SH-SY5Y (cell line): Measurements from ENCODE around the gene IARS1.

ENCODE experiments used
- GATA2 ChIP-seq: IDR thresholded peaks from 2 replicates; pipeline ENCODE4 v1.6.1; 2011; ENCODE audit warnings: mild to moderate bottlenecking, low read depth, low read length
- GATA3 ChIP-seq: IDR thresholded peaks from 2 replicates; pipeline ENCODE4 v1.6.1; 2011; ENCODE audit warnings: low read depth, mild to moderate bottlenecking, low read length, moderate library complexity

The IARS1 gene

DNA sequence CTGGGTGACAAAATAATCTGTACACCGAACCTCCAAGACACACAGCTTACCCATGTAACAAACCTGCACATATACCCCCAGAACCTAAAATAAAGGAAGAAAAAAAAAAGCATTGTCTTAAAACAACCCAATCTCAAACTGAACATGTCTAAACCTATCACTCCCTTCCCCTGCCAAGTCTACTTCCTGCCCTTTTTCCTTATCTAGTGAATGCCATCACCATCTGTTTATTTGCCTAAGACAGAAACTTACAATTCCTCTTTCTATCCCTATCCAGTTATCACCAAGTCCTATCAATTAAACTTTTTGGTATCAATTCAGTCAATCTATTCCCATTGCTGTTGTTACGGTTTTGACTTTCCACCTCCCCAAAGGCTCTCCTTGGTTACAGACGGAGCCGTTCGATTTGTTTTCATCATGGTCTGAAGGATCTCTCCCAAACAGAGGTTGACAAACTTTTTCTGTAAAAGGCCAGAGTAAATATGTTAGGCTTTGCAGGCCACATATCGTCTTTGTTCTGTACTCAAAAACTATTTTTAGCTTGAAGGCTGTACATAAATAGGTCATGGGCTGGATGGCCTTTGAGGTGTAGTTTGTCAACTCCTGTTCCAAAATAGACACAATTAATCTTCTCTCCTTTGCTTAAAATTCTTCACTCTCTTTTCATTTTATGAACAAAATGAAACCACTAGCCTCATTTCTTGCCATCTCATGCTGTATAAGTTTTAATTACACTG, 19.6 kb upstream of the IARS1 start:
- TF ChIP-seq GATA2, result no peak
- TF ChIP-seq GATA3, result no peak

DNA sequence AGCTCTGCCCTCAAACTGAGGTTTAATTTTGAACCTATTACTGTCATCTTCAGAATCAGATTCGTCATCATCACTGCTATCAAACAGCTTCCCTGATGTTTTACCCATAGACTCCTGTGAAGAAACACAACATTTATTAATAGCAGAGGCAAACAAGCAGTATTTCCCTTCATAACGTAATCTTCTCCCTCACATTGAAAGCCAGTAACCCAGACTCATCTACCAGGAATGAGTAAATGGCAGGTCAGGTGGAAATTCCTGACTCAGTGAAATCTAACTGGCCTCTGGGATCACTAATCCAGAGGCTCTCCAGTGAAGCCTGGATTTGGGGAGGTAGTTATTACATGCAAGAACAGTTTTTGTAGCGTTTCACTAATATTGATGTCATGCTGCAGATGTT, 17.1 kb upstream of the IARS1 start:
- no peak for TF ChIP-seq GATA2
- no peak for TF ChIP-seq GATA3

DNA sequence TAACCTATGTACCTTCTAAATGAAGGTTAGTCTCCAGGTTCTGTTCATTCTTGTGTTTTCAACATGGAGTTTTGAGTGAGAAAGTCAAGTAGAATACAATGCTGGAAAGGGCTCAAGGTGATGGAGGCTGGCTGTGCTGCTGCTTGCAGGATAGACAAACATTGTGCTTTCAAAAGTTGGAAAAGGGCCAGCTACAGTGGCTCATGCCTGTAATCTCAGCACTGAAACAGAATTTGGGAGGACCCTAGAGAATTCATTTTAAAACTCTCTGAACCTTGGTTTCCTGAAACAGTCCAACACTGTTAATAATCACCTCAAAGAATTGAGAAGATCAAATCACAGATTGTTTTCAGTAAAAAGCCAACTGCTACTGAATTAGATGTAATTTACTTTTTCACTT, 15.4 kb upstream of the IARS1 start:
- no peak for TF ChIP-seq GATA2
- no peak for TF ChIP-seq GATA3

DNA sequence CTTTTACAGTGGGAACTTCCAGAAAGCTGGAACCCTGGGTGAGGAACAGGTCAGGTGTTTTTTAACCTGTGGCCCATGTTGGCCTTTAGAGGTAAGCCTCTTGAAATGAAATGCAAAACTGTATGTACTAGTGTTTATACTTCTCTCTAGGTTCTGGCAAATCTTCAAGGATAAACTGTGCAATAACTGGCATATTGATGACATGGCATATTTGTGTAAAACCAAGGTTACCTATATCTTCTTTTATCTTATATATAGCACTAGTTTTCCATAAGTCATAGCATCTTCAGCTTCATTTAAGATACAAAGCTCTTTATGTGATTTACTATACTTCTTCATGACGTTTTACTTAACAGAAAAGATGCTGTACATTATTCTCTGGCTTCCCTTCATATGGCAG, 7.4 kb upstream of the IARS1 start:
- TF ChIP-seq GATA2, result no peak
- no peak for TF ChIP-seq GATA3

DNA sequence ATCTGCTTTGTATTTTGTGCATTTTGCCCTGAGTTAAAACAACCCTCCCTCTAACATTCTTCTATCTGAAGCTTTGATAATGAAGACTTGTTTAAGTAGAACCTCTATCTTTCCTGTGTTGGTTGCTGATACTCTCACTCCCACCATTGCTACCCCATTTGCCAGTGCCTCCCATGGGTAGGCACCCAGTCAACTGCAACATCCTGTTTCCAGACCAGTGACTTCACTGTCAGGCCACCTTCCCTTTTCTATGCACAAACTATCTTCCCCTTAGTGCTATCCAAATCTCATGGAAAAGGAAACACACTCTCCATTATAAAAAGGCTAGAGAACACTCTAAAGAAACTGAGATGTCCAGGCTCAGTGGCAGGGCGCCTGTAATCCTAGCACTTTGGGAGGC, 5.6 kb upstream of the IARS1 start:
- TF ChIP-seq GATA3, result no peak
- TF ChIP-seq GATA2, result no peak

DNA sequence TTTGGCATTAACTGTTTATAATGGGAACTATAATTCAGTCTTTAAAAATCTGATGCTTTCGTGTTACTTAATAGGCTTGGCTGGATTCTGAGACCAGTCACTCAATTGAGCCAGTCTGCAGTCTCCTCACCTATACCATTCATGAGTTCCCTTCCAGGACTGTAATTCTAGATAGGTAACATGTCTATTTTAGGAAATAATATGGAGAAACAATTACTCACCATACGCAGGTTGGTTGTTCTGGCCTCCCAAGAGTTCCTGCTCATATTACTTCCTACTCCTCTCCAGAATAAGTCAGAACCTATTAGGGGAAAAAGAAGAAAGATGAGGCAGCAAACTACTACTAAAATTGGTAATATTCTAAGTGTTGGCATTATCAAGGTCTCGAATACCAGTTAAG, 4.5 kb upstream of the IARS1 start:
- TF ChIP-seq GATA2, result no peak

DNA sequence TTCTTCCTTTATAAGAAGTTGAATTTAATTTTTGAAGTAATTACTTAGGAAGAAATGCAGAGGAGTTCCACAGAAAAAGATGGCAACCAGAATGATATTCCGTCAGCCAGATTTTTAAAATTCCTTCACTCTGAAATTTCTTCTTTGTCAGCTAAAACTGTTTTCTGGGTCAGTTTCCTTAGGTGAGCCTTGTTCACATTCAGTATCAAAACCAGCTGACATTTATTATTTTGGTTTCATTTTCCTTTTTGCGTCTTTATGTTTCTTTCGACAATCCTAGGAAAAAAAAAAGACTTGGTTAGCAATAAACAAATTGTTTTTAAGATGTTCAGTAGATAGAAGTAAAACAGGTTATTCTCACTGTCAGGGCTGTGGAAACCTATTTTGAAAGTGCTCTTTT, 4.1 kb upstream of the IARS1 start:
- TF ChIP-seq GATA2 (no peak), GATA3 (no peak)

DNA sequence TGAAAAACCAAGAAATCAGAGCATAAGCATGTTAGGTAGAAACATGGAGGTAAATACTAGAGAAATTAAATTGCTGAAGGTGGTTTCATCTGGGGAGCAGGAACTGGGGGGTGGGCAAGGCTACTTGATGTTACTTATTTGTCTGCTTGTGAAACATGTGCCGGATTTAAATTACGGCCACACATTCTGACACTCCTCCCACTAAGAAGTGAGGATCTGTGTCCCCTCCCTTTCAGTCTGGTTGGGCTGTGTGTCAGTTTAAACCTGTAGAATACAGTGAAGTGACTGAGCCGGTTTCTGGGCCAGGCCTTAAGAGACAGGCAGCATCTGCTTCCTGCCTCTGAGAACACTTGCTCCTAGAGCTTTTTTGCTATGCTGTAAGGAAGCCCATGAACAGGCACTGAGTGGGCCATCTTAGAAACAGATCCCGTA, 2.3 kb upstream of the IARS1 start:
- TF ChIP-seq GATA2 (no peak), GATA3 (no peak)

DNA sequence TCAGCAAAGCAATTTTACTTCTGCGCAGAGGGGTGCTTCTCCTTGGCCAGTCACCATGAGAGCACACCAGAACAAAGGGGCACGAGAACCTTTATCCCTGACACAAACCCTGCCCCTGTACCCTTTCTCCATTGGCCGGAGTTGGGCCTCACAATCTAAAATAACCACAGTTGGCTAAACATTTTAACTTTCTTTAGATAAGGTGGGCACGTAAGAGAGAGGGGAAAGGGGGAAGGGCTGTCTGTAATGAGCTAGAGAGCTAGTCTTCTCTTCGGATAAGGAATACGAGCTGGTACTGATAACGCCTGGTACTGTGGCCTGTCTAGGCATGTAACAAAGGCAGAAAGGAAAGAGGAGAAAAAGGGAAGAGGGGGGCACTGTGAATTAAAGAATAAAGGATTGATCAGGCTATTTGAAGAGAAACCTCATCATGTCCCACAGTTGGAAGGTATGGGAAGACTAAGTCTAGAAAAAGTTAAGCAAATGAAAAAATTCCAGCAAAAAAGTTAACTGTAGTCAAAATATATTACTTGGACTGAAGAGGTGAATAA, 1.8 kb upstream of the IARS1 start:
- TF ChIP-seq GATA2 (no peak), GATA3 (no peak)

DNA sequence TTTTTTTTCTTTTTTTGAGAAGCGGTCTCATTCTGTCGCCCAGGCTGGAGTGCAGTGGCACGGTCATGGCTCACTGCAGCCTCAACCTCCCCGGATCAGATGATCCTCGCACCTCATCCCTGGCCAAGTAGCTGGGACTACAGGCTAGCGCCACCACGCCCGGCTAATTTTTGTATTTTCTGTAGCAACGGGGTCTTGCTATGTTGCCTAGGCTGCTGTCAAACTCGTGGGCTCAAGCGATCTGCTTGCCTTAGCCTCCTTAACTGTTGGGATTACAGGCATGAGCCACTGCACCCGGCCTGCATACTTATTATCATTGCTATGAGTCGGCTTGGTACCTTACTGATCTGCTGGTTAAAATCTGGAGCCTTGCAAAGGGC, 790 bp upstream of the IARS1 start:
- no peak for TF ChIP-seq GATA3
- TF ChIP-seq GATA2, result no peak

DNA sequence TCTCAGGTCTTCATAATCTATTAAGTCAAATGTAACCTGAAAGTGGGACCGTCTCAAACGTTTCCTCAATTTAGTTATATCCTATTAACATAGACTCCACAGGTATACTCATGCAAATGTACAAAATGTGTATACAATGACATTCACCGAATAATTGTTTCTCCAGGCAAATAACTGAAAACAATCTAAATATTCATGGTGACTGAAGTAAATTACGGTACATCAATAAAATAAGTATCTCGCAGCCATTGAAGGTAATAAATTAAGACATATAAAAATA, 482 bp downstream of the IARS1 start:
- no peak for TF ChIP-seq GATA2
- TF ChIP-seq GATA3, result no peak

DNA sequence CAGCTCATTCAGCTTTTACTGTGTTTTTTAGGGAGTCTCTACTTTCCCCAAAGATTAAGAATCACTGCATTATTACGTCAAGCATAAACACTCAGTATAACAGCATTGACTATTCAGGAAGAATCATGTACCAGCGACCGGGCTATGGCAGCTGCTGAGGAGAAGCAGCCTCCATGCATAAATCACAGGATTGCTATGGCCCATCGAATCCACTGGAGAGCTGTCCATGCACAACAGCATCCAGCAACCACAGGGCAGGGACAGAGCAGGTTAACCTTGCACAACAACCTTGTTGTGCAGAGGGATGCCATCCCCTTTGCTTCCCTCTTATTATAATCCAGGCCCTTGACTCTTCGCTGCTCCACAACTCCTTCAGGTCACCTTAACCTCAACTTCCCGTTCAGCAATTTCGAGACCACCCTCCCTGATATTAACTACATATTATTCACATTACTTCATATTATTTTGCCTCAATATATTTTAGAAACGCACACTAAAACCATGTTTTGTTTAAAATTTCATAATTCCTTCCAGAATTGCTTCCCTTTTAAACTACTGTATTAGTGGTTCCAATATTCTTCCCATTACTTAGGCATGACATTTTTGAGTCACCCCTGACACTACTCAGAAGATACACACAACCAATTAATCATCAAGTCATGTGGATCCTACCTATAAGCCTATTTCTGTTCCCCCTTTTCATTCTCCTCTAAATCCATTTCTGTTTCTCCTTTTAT, 991 bp downstream of the IARS1 start:
- TF ChIP-seq GATA2, result no peak
- TF ChIP-seq GATA3, result no peak

DNA sequence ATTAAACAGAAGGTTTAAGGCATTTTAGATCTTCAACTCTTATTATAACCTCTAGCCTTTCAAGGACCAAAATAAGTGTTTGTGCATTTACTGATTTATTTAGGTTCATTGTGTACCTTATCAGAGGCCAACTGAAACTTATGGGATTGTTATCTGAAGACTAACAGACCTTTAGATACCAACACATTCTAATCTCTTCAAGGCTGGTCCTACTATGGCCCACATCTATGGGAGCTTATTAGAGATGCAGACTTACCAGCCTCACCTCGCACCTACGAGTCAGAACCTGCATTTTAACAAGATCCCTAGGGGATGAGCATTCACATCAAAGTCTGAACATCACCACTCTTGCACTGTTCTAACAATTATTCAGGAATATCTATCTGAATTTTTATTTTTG, 1.9 kb downstream of the IARS1 start:
- TF ChIP-seq GATA3 (no peak), GATA2 (no peak)

DNA sequence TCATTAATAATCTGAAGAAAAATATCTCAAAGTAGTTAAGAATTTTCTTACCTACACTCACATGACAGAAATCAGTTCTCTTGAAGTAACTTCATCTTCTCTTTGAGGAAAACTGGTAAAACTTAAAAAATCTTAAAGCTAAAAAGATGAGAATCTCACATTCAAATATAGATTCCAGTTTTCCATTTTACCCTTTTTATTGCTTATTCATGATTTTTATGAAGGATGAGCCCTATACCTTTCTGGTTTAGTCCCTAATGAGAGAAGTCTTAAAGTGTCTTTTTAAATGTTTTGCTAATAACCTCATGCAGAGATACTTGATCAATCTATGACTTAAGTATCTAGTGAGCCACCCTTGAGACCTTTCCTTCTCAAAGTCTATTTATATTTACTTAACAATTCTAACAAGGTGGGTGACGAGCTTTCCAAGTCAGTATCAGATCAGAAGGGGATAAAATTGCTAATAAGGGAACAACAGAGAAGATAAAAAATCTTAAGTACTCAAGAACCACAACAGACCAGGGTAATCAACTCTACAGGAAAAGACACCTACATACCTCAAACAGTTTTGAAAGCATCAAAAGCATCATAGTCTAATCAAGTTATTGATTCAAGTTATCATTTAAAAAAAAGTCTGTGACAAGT, 2.6 kb downstream of the IARS1 start:
- no peak for TF ChIP-seq GATA2
- no peak for TF ChIP-seq GATA3
